MM.1S (cell line): ENCODE measurements around the gene PRR19.

Source experiments
- DNase-seq: peaks from one replicate; pipeline ENCODE4 v3.0.0-alpha.2; 2015
- H2AFZ ChIP-seq: fragments of 300-600 bp; sonication (generic); 2 replicates; pipeline ENCODE4 v1.6.0; 2016; ENCODE audit warnings: antibody characterized with exemption, low read length
- H3F3A ChIP-seq: fragments of 300-600 bp; sonication (generic); 2 replicates; pipeline ENCODE4 v1.6.1; 2016; ENCODE audit warnings: mild to moderate bottlenecking, antibody characterized with exemption, low read length, moderate library complexity, mixed read lengths; ENCODE audit not compliant: insufficient read depth
- H3K27ac ChIP-seq: fragments of 300-600 bp; sonication (generic); 2 replicates; pipeline ENCODE4 v1.5.1; 2016; ENCODE audit warnings: mild to moderate bottlenecking, low read length
- H3K27me3 ChIP-seq: fragments of 300-600 bp; sonication (generic); replicated peaks from 2 replicates; pipeline ENCODE4 v1.6.0; 2016; ENCODE audit warnings: low read length; ENCODE audit not compliant: insufficient read depth
- H3K36me3 ChIP-seq: fragments of 300-600 bp; sonication (generic); replicated peaks from 2 replicates; pipeline ENCODE4 v1.6.1; 2016; ENCODE audit warnings: mild to moderate bottlenecking, low read length, mixed read lengths; ENCODE audit not compliant: insufficient read depth
- H3K4me1 ChIP-seq: fragments of 300-600 bp; sonication (generic); 2 replicates; pipeline ENCODE4 v1.6.1; 2016; ENCODE audit warnings: low read length, mixed read lengths
- H3K4me2 ChIP-seq: fragments of 300-600 bp; sonication (generic); 2 replicates; pipeline ENCODE4 v1.6.0; 2016; ENCODE audit warnings: low read depth, low read length
- H3K4me3 ChIP-seq: fragments of 300-600 bp; sonication (generic); 2 replicates; pipeline ENCODE4 v1.5.1; 2016; ENCODE audit warnings: low read length, mixed read lengths
- H3K79me2 ChIP-seq: fragments of 300-600 bp; sonication (generic); 2 replicates; pipeline ENCODE4 v1.6.1; 2016; ENCODE audit warnings: mixed run types, low read length, mixed read lengths
- H3K9ac ChIP-seq: fragments of 300-600 bp; sonication (generic); 2 replicates; pipeline ENCODE4 v1.6.1; 2016; ENCODE audit warnings: low read length, mixed read lengths
- H3K9me2 ChIP-seq: fragments of 300-600 bp; sonication (generic); replicated peaks from 2 replicates; pipeline ENCODE4 v1.6.1; 2016; ENCODE audit warnings: mild to moderate bottlenecking, low read length, mixed read lengths; ENCODE audit not compliant: insufficient read depth
- H3K9me3 ChIP-seq: fragments of 300-600 bp; sonication (generic); replicated peaks from 2 replicates; pipeline ENCODE4 v1.6.1; 2016; ENCODE audit warnings: mild to moderate bottlenecking, low read length, mixed read lengths; ENCODE audit not compliant: insufficient read depth
- H4K20me1 ChIP-seq: fragments of 300-600 bp; sonication (generic); 2 replicates; pipeline ENCODE4 v1.6.1; 2016; ENCODE audit warnings: mild to moderate bottlenecking, low read length, moderate library complexity, mixed read lengths; ENCODE audit not compliant: insufficient read depth
- CTCF ChIP-seq: fragments of 300-600 bp; sonication (generic); IDR thresholded peaks from 2 replicates; pipeline ENCODE4 v1.5.1; 2016; ENCODE audit warnings: antibody characterized with exemption, low read length, mixed read lengths
- EZH2 ChIP-seq: fragments of 300-600 bp; sonication (generic); optimal IDR thresholded peaks from 2 replicates; pipeline ENCODE3; 2017; ENCODE audit warnings: low read depth, mild to moderate bottlenecking, antibody characterized with exemption, low read length, mixed read lengths
- EZH2phosphoT487 ChIP-seq: fragments of 300-600 bp; sonication (generic); IDR thresholded peaks from 2 replicates; pipeline ENCODE4 v1.6.1; 2018; ENCODE audit warnings: antibody characterized with exemption, low read length

Gene PRR19, protein sequence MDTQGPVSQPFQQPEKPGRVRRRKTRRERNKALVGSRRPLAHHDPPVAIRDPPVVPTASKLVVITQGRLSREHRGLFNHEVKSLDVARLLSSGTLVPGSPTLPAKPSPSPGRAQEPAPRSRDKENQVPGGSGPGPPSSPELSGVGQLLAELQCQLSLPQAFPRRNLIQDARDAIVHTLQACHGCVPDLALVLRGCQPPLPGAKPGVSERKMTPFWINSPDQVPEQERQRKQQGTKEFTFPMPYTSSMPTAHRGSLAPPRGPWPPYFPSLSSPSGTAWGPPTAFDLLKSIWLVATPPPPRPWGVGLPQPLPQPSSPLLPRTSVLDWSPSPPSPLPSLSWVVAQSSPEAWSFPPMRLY

DNA sequence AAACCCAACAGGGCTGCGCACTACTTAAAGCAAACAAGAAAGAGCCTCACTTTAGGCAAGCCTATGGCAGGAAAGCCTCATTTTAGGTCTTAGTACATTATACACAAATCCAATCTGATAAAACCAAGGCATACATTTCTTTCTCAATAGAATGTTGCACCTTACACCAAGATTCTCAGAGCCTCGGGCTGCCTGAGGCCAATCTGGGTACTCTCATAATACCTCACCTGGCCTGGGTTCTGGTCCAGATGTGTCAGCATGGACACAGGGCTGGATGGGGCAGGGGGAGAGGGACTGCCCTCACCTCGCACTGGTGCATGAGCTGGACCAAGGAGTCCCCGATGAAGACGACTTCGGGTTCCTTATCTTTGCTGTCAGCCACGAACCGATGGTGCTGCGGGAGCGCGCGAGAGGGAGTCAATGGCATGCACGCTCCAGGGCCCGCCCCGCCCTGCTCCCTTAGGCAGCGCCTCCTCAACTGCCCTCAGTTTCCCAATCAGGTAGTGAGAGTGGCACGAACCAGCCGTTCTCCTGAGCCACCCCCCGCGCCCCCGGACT, at the start of gene PRR19:
Gene PRR19, plus strand, starts transcription at position 487 of the 558 bp plus-strand sequence. CDS start 7,453 bp downstream, outside the sequence.
- H3K4me1 ChIP-seq: peaks cover 3% of the 10 kb centered on the region; the same call in 1 of the 2 replicates
- peak within 1 kb of the TSS; percentile 60 for H3K9ac ChIP-seq
- H4K20me1 ChIP-seq: no peaks in the 10 kb centered on the region
- H2AFZ ChIP-seq: peak within 1 kb of the TSS; percentile 96
- DNase-seq: no peak
- H3K9me3 ChIP-seq: no peaks in the 10 kb centered on the region
- H3K79me2 ChIP-seq: no peaks in the 10 kb centered on the region
- no peaks in the 10 kb centered on the region for H3K27me3 ChIP-seq
- H3K9me2 ChIP-seq: no peaks in the 10 kb centered on the region
- H3F3A ChIP-seq: no peaks in the 10 kb centered on the region; the same call in 1 of the 2 replicates
- no peaks in the 10 kb centered on the region for H3K36me3 ChIP-seq
- H3K4me3 ChIP-seq: peak within 1 kb of the TSS; percentile 89
- H3K27ac ChIP-seq: no peak within 1 kb of the TSS; the same call in 1 of the 2 replicates
- H3K4me2 ChIP-seq: peak within 1 kb of the TSS; percentile 97
- TF ChIP-seq CTCF (no peak), EZH2 (no peak), EZH2phosphoT487 (no peak)

DNA sequence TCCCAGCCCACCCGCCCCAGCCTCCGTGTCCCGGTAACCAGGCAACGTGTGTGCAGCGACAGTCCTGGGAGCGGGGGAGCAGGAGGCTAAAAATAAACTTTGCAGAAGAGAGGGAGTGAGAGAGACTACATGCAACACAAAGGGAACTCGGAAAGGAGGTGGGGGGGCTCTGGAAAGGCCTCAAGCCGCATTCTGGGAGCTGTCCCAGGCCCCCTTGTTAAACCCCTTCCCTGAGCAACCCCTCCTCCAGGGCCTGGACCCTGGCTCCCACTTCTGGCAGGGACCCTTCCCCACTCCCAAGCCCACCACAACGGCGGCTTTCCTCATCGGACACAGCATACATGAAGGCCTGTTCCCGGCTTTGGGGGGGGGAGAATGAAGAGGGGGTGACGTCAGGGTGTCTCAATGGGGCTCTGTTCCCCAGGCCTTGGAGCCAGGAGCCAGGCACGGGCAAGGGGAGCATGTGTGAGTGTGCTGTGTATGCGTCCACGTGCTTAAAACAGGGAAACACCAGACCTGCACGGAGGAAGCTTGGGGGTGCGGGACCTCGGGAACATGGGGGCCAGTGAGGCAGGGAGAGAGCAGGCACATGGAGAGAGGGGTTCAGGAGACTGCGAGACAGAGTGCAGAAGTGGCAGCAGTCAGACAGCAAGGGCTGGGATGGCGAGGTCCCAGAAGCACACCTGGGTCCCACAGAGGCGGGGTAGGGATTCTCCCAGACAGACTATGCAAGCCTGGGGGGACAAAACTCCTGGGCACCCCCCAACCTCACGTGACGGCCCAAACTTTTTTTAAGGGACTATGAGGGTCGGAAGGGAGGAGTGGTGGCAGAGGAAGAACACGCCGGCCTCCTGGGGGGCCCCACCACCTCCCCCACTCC, 49.3 kb upstream of the PRR19 start:
- Histone ChIP-seq H3K4me2 (peak overlapping the region; percentile 95), H3K4me3 (peak overlapping the region; percentile 72), H4K20me1 (no peaks in the 10 kb centered on the region), H3K27me3 (peaks cover 13% of the 10 kb centered on the region), H3K27ac (no peak overlapping the region), H3K9me2 (no peaks in the 10 kb centered on the region), H3K9ac (peak overlapping the region; percentile 64; the same call in 1 of the 2 replicates), H3K4me1 (0 out of 2 replicates have a peak, but pooled peaks cover 8% of the 10 kb centered on the region), H2AFZ (no peak overlapping the region), H3F3A (no peaks in the 10 kb centered on the region; the same call in 1 of the 2 replicates), H3K79me2 (peaks cover 29% of the 10 kb centered on the region), H3K36me3 (no peaks in the 10 kb centered on the region), H3K9me3 (no peaks in the 10 kb centered on the region)
- peak; percentile 4 for DNase-seq
- TF ChIP-seq EZH2phosphoT487 (no peak), EZH2 (no peak), CTCF (no peak)

GRCh38 chr19:42253245-42254088, 48.5 kb upstream of the PRR19 start:
- no peaks in the 10 kb centered on the region for H3K9me3 ChIP-seq
- H4K20me1 ChIP-seq: no peaks in the 10 kb centered on the region
- H3K4me1 ChIP-seq: 0 out of 2 replicates have a peak, but pooled peaks cover 8% of the 10 kb centered on the region
- peaks cover 29% of the 10 kb centered on the region for H3K79me2 ChIP-seq
- peak overlapping the region; percentile 80; the same call in 1 of the 2 replicates for H3K27ac ChIP-seq
- peak; percentile 48 for DNase-seq
- H3K36me3 ChIP-seq: no peaks in the 10 kb centered on the region
- no peaks in the 10 kb centered on the region for H3K9me2 ChIP-seq
- peak overlapping the region; percentile 98 for H3K4me3 ChIP-seq
- peak overlapping the region; percentile 96 for H3K9ac ChIP-seq
- H3K4me2 ChIP-seq: peak overlapping the region; percentile 95
- TF ChIP-seq EZH2phosphoT487: no peak
- no peak for TF ChIP-seq EZH2
- no peak for TF ChIP-seq CTCF
- H3F3A ChIP-seq: no peaks in the 10 kb centered on the region; the same call in 1 of the 2 replicates
- H3K27me3 ChIP-seq: peaks cover 13% of the 10 kb centered on the region
- peak overlapping the region; percentile 92; the same call in 1 of the 2 replicates for H2AFZ ChIP-seq
